Neural cell (in vitro differentiated cells): ENCODE results near the gene GOLT1B.

Experiments
- CTCF ChIP-seq: fragments of 450-650 bp; IDR thresholded peaks from 2 replicates; pipeline ENCODE4 v1.5.1; 2014; ENCODE audit warnings: antibody characterized with exemption, mild to moderate bottlenecking, moderate library complexity; ENCODE audit not compliant: poor library complexity, severe bottlenecking
- EP300 ChIP-seq: fragments of 450-650 bp; conservative IDR thresholded peaks from 2 replicates; pipeline ENCODE4 v1.6.1; 2014; ENCODE audit warnings: antibody characterized with exemption, mild to moderate bottlenecking, moderate library complexity; ENCODE audit not compliant: poor library complexity, severe bottlenecking
- POLR2AphosphoS5 ChIP-seq: IDR thresholded peaks from 2 replicates; pipeline ENCODE4 v1.6.1; 2012

- TF ChIP-seq CTCF (no peak), EP300 (no peak), POLR2AphosphoS5 (no peak)
These were observed 45.1 kb downstream of the GOLT1B start for GRCh38 chr12:21546716-21547115.
